ENCODE results near the gene GALNT10. TPM values are rescaled to one million over a fixed set of nuclear protein-coding genes. Genes with fewer than 3 reads are reported as not detected.

Gene GALNT10
- total RNA-seq, 1 experiment from 2014 or later: 23.4 TPM

GRCh38 chr5:154249826-154250225 is 59.3 kb downstream of the GALNT10 start:
- no peaks in the 10 kb centered on the region for H3K36me3 Mint-ChIP-seq (ENCODE audit: insufficient read depth, unreplicated experiment)
- H3K27ac Mint-ChIP-seq (ENCODE audit: unreplicated experiment): no peak overlapping the region
- BruUV-seq (replicated peaks): no TSS peak
- peaks cover 3% of the 10 kb centered on the region; the same call in 1 of the 2 replicates for H3K4me1 ChIP-seq
- H3K9me3 Mint-ChIP-seq (ENCODE audit: unreplicated experiment): no peaks in the 10 kb centered on the region
- H3K27me3 ChIP-seq (replicated peaks; ENCODE audit: control insufficient read depth, insufficient read depth, low read length): no peaks in the 10 kb centered on the region
- ChIA-PET CTCF (no interaction called here), POLR2A (no interaction called here)
- intact Hi-C loops (cut with micrococcal nuclease; ENCODE audit: unreplicated experiment): no loop called here
- TF ChIP-seq CTCF (IDR thresholded peaks at IDR 0.05; ENCODE audit: insufficient read depth in 1 of 2, low read depth in 1 of 2, low read length in 1 of 2, severe bottlenecking in 1 of 2, unreplicated experiment in 1 of 2): no peak
- no peaks in the 10 kb centered on the region for H3K9me3 ChIP-seq
- DNase-seq: no peak
- H3K4me1 Mint-ChIP-seq (ENCODE audit: low read depth, unreplicated experiment): peaks cover 3% of the 10 kb centered on the region
- H3K4me3 ChIP-seq (ENCODE audit: low read depth, low read length): no peak overlapping the region
- no peaks in the 10 kb centered on the region for H3K36me3 ChIP-seq (ENCODE audit: control insufficient read depth, insufficient read depth, low read length)
- H3K27me3 Mint-ChIP-seq (ENCODE audit: insufficient read depth, unreplicated experiment): no peaks in the 10 kb centered on the region
- no peak overlapping the region for H3K4me3 Mint-ChIP-seq (ENCODE audit: unreplicated experiment)

GRCh38 chr5:154251529-154251928 is 61.0 kb downstream of the GALNT10 start:
- CTCF ChIA-PET: no interaction called here
- Mint-ChIP-seq H3K9me3 (ENCODE audit: unreplicated experiment) (no peaks in the 10 kb centered on the region), H3K27ac (ENCODE audit: unreplicated experiment) (no peak overlapping the region)

GRCh38 chr5:154253807-154254206 is 63.3 kb downstream of the GALNT10 start:
- no peak for TF ChIP-seq CTCF (IDR thresholded peaks at IDR 0.05; ENCODE audit: insufficient read depth in 1 of 2, low read depth in 1 of 2, low read length in 1 of 2, severe bottlenecking in 1 of 2, unreplicated experiment in 1 of 2)
- Mint-ChIP-seq H3K36me3 (ENCODE audit: insufficient read depth, unreplicated experiment) (no peaks in the 10 kb centered on the region), H3K27me3 (ENCODE audit: insufficient read depth, unreplicated experiment) (no peaks in the 10 kb centered on the region), H3K4me1 (ENCODE audit: low read depth, unreplicated experiment) (peaks cover 8% of the 10 kb centered on the region), H3K9me3 (ENCODE audit: unreplicated experiment) (no peaks in the 10 kb centered on the region), H3K4me3 (ENCODE audit: unreplicated experiment) (no peak overlapping the region), H3K27ac (ENCODE audit: unreplicated experiment) (no peak overlapping the region)
- Histone ChIP-seq H3K9me3 (no peaks in the 10 kb centered on the region), H3K4me3 (ENCODE audit: low read depth, low read length) (no peak overlapping the region), H3K4me1 (peaks cover 11% of the 10 kb centered on the region), H3K36me3 (ENCODE audit: control insufficient read depth, insufficient read depth, low read length) (no peaks in the 10 kb centered on the region), H3K27me3 (replicated peaks; ENCODE audit: control insufficient read depth, insufficient read depth, low read length) (no peaks in the 10 kb centered on the region)
- ChIA-PET CTCF (no interaction called here), POLR2A (no interaction called here)
- BruUV-seq (replicated peaks): no TSS peak
- intact Hi-C loops (cut with micrococcal nuclease; ENCODE audit: unreplicated experiment): no loop called here
- no peak for DNase-seq

More at GRCh38 chr5:154251529-154251928, 61.0 kb downstream of the GALNT10 start:
- H3K36me3 Mint-ChIP-seq (ENCODE audit: insufficient read depth, unreplicated experiment): no peaks in the 10 kb centered on the region
- Histone ChIP-seq H3K9me3 (no peaks in the 10 kb centered on the region), H3K27me3 (replicated peaks; ENCODE audit: control insufficient read depth, insufficient read depth, low read length) (no peaks in the 10 kb centered on the region), H3K4me3 (ENCODE audit: low read depth, low read length) (no peak overlapping the region), H3K4me1 (peaks cover 4% of the 10 kb centered on the region; the same call in 1 of the 2 replicates), H3K36me3 (ENCODE audit: control insufficient read depth, insufficient read depth, low read length) (no peaks in the 10 kb centered on the region)
- H3K4me1 Mint-ChIP-seq (ENCODE audit: low read depth, unreplicated experiment): peaks cover 8% of the 10 kb centered on the region
- H3K27me3 Mint-ChIP-seq (ENCODE audit: insufficient read depth, unreplicated experiment): no peaks in the 10 kb centered on the region
- no TSS peak for BruUV-seq (replicated peaks)
- no peak for DNase-seq
- H3K4me3 Mint-ChIP-seq (ENCODE audit: unreplicated experiment): no peak overlapping the region
- intact Hi-C loops (cut with micrococcal nuclease; ENCODE audit: unreplicated experiment): no loop called here
- no peak for TF ChIP-seq CTCF (IDR thresholded peaks at IDR 0.05; ENCODE audit: insufficient read depth in 1 of 2, low read depth in 1 of 2, low read length in 1 of 2, severe bottlenecking in 1 of 2, unreplicated experiment in 1 of 2)
- POLR2A ChIA-PET: no interaction called here
